Type B pancreatic cell (in vitro differentiated cells): ENCODE results near the gene C1QL4. TPM values are rescaled to one million over a fixed set of nuclear protein-coding genes. Genes with fewer than 3 reads are reported as not detected.
A peak's percentile ranks its signal among the peaks of the same experiment; 100 is the strongest.

ENCODE experiments used
- DNase-seq: peaks from one replicate; pipeline ENCODE4 v3.0.0; 2021; ENCODE audit warnings: mixed read lengths; ENCODE audit not compliant: unreplicated experiment; ENCODE audit errors: extremely low spot score
- H3K27ac Mint-ChIP-seq: 2 replicates; pipeline ENCODE4 v1.8.0; 2021; ENCODE audit warnings: mild to moderate bottlenecking, mixed read lengths
- H3K27me3 Mint-ChIP-seq: 2 replicates; pipeline ENCODE4 v1.8.0; 2021; ENCODE audit warnings: mixed read lengths
- H3K36me3 Mint-ChIP-seq: 2 replicates; pipeline ENCODE4 v1.8.0; 2021; ENCODE audit warnings: mixed read lengths
- H3K4me1 Mint-ChIP-seq: one replicate; pipeline ENCODE4 v1.8.0; 2021; ENCODE audit warnings: mixed read lengths; ENCODE audit not compliant: unreplicated experiment
- H3K4me3 Mint-ChIP-seq: 2 replicates; pipeline ENCODE4 v1.8.0; 2021; ENCODE audit warnings: mild to moderate bottlenecking, mixed read lengths
- H3K9me3 Mint-ChIP-seq: 2 replicates; pipeline ENCODE4 v1.8.0; 2021; ENCODE audit warnings: mixed read lengths
- CTCF ChIP-seq: fragments of 200-600 bp; sonication (generic); conservative IDR thresholded peaks from 2 replicates; pipeline ENCODE4 v1.5.0; 2021; ENCODE audit warnings: antibody characterized with exemption, mild to moderate bottlenecking
- total RNA-seq: library from RNA; stranded (reverse); gene quantifications from 2 replicates; pipeline ENCODE4 v1.2.1, GENCODE V29; 2021; ENCODE audit warnings: low replicate concordance

The C1QL4 gene
- total RNA-seq, 1 donor from 2014 or later = 1.2 TPM

DNA sequence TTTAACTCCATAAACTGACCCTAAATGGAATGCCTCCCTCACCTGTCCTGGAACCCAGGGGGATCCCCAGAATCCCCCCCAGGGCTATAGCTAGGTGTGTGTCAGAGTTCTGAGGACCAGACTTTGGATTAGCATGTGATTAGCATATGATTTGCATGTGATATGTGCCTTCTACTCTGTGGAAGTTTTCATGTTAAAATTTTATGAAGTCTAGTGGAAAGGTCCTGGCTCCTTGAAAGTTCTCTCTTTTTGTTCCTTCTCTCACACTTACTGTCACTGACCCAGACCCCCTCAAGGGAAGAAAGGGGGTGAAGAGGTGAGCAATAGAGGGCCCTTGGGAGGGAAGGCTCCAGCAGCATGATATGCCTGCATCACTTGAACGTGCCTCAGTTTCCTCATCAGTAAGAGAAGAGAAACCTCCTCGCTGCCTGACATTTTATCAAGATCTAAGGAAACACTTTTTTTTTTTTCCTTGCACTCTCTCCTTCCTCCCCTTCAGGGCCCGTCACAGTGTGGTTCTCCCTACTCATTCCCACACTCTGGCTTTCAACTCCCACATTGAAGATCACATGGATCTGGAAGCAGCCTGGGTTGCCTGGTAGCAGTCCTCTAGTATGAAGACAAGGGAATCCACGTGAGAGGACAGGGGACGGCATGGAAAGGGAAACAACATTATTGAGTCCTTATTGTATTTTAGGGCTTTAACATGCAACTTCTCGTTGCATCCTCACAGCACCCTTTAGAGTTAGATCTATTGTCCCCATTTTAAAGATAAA lies 3.3 kb upstream of the C1QL4 start:
- Mint-ChIP-seq H3K4me3 (peak overlapping the region; percentile 59), H3K27me3 (peaks cover 86% of the 10 kb centered on the region), H3K4me1 (peaks cover 39% of the 10 kb centered on the region), H3K9me3 (no peaks in the 10 kb centered on the region), H3K27ac (no peak overlapping the region), H3K36me3 (no peaks in the 10 kb centered on the region)
- TF ChIP-seq CTCF = no peak
- no peak for DNase-seq

GRCh38 chr12:49339464-49339861 lies 2.5 kb upstream of the C1QL4 start:
- no peaks in the 10 kb centered on the region for H3K9me3 Mint-ChIP-seq
- peak overlapping the region; percentile 45 for H3K4me3 Mint-ChIP-seq
- no peak for TF ChIP-seq CTCF
- peaks cover 39% of the 10 kb centered on the region for H3K4me1 Mint-ChIP-seq
- DNase-seq = no peak
- peaks cover 91% of the 10 kb centered on the region for H3K27me3 Mint-ChIP-seq
- H3K36me3 Mint-ChIP-seq = peaks cover 3% of the 10 kb centered on the region
- H3K27ac Mint-ChIP-seq = peak overlapping the region; percentile 36

DNA sequence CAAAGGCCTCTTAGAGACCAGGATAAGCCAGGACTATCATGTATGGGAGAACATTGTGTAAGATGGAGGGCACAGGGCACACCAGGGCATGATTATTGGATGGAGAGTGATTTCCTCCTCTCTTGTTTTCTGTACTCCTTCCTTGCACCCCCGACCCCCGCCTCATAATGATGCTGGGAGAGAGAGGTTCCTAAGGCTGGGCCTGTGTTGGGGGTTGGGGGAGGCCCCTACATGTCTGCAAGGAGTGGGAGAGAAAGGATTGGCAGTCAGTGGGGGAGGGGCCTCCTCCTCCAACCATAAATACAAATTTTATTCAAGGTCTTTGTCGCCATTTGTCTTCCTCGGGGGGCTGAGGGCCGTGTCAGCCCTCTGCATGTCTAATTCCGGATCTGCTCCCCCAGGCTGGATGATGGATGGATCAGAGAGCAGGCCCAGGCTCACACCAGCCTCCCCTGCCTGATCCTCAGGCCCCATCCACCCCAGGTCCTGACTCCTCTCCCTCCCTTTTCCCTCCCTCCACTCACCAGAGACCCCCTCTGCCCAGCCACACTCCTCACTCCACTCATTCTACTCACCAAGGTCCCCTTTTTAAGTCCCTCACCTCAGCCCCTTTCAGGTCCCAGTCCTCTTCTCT lies 2.0 kb upstream of the C1QL4 start:
- Mint-ChIP-seq H3K36me3 (peaks cover 4% of the 10 kb centered on the region), H3K9me3 (no peaks in the 10 kb centered on the region), H3K4me1 (peaks cover 39% of the 10 kb centered on the region), H3K27me3 (peaks cover 87% of the 10 kb centered on the region), H3K27ac (peak overlapping the region; percentile 36), H3K4me3 (peak overlapping the region; percentile 45)
- TF ChIP-seq CTCF = no peak
- DNase-seq = no peak

DNA sequence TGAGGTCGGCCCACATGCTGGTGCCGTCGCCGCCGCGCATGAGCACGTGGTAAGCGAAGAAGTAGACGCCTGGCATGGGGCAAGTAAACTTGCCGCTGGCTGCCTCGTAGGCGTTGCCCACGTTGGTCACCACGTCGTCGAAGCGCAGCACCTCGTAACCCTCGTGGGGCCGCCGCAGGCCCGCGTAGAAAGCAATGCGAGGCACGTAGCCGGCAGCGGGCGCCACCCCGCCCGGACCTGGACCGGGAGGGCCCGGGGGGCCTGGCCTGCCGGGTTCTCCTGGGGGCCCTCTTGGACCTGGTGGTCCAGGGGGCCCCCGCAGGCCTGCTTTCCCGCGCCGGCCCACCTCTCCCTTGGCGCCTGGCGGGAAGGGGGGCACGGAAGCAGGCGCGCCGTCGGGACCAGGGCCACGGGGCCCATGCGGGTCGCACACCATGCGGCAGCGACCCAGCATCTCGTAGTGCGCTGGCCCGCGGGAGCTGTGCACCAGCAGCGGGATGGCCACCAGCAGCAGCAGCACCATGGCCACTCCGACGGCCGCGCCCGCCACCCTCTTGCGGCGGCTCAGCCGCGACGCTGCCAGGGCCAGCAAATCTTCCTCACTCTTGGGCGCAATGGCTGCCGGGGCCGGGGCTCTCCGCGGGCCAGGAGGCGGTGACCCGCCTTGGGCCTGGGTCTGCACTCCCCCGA lies 888 bp downstream of the C1QL4 start:
- Mint-ChIP-seq H3K36me3 (peaks cover 4% of the 10 kb centered on the region), H3K27me3 (peaks cover 67% of the 10 kb centered on the region), H3K4me1 (peaks cover 46% of the 10 kb centered on the region), H3K27ac (no peak overlapping the region), H3K4me3 (peak overlapping the region; percentile 70), H3K9me3 (no peaks in the 10 kb centered on the region)
- DNase-seq = no peak
- TF ChIP-seq CTCF = no peak

GRCh38 chr12:49335118-49335954 lies 1.7 kb downstream of the C1QL4 start:
- no peak for TF ChIP-seq CTCF
- Mint-ChIP-seq H3K27ac (no peak overlapping the region), H3K27me3 (peaks cover 59% of the 10 kb centered on the region), H3K36me3 (peaks cover 4% of the 10 kb centered on the region), H3K4me3 (peak overlapping the region; percentile 70), H3K9me3 (no peaks in the 10 kb centered on the region), H3K4me1 (peaks cover 38% of the 10 kb centered on the region)
- no peak for DNase-seq
